OCI-LY7 (cell line): ENCODE results near the gene F7.

Source experiments
- EZH2phosphoT487 ChIP-seq: fragments of 200-600 bp; sonication (generic); IDR thresholded peaks from 2 replicates; pipeline ENCODE4 v1.6.1; 2018; ENCODE audit warnings: low read depth, borderline replicate concordance, mild to moderate bottlenecking, mixed run types, antibody characterized with exemption, low read length, moderate library complexity, mixed read lengths
- TF ChIP-seq, protein P1 (sequence below): fragments of 200-600 bp; sonication (generic); conservative IDR thresholded peaks from 2 replicates; pipeline ENCODE4 v1.5.1; 2014; ENCODE audit warnings: mild to moderate bottlenecking, antibody characterized with exemption, low read length, moderate library complexity, mixed read lengths

DNA sequence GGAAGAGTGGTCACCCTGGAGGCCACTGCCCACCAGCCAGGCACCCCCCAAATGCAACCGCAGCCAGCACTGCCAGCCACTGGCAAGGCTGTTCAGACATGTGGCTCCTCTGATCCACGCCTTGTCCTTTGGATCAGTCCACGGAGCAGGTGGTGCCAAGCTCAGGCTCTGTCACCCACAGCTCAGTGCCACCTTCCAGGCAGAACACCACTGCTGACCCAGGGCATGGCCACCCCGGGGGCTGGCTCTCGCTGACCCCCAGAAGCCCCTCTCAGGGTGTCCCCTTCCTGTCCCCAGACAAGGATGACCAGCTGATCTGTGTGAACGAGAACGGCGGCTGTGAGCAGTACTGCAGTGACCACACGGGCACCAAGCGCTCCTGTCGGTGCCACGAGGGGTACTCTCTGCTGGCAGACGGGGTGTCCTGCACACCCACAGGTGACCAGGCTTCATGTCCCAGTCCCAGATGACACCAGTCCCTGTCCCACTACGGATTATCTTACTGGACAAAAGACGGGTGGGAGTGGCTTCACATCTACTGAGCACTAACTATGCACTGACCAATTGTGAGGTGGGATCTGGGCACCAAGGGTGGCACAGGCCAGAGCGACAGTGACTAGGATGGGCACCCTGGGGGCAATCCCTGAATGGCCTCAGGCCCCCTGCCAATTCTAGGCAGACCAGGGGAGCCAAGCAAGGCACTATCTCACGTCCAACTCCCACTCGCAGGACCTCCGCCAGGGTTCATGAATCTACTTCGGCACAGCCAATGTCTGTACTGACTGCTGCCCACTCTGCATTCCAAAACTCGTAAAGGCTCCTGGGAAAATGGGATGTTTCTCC lies 10.0 kb downstream of the F7 start:
- TF ChIP-seq, protein P1, sequence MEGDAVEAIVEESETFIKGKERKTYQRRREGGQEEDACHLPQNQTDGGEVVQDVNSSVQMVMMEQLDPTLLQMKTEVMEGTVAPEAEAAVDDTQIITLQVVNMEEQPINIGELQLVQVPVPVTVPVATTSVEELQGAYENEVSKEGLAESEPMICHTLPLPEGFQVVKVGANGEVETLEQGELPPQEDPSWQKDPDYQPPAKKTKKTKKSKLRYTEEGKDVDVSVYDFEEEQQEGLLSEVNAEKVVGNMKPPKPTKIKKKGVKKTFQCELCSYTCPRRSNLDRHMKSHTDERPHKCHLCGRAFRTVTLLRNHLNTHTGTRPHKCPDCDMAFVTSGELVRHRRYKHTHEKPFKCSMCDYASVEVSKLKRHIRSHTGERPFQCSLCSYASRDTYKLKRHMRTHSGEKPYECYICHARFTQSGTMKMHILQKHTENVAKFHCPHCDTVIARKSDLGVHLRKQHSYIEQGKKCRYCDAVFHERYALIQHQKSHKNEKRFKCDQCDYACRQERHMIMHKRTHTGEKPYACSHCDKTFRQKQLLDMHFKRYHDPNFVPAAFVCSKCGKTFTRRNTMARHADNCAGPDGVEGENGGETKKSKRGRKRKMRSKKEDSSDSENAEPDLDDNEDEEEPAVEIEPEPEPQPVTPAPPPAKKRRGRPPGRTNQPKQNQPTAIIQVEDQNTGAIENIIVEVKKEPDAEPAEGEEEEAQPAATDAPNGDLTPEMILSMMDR, result no peak
- no peak for TF ChIP-seq EZH2phosphoT487
